ENCODE data around the gene OR9A4. TPM values are rescaled to one million over a fixed set of nuclear protein-coding genes. Genes with fewer than 3 reads are reported as not detected.

Gene OR9A4
- total RNA-seq, 2 donors from 2014 or later = not detected

DNA sequence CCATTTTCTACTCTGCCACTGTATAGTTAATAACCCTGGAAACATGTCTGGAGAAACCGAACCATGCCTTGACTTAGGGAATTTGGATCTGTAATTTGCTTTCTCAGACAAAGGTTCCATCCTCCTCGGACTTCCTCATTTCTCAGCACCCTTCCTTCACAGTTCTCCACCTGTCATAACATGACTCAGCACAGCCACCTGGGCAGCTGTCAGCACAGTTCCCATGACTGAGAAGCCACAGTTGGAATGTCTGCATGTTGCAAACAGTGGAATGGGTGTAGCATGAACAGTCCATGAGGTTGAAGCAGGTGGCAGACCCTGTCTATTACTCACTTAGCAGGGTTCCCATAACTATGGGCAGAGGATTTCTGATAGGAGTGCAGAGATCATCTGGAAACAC, 634 bp upstream of the OR9A4 start:
- Mint-ChIP-seq H3K27me3 (peaks cover 11 to 17% of the 10 kb centered on the region in 2 donors), H3K27ac (no peak overlapping the region), H3K36me3 (no peaks in the 10 kb centered on the region), H3K4me1 (ENCODE audit: low read depth in 2 of 2) (no peaks in the 10 kb centered on the region), H3K4me3 (no peak overlapping the region), H3K9me3 (peaks cover 3% of the 10 kb centered on the region)
- peak in 1 of 2 donors; percentile 6 for ATAC-seq
- DNase-seq (ENCODE audit: low spot score) = no peak

DNA sequence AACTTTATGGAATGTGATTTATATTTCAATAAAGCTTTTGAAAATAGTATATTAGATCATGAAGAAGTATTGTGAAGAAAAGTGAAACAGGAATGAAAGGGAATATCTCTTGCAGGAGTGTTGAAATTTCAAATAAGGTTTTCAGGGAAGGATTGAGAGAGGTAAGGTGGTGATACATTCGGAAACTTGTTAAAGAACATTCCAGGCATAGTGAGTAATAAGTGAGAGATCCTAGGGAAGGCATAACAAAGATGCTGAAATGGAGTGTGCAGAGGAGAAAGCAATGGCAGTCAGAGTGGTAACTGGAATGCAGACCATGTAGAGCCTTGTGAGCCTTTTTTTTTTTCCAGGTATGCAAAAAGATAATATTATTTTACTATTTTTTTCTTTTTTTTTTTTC, 4.1 kb downstream of the OR9A4 start:
- Mint-ChIP-seq H3K36me3 (no peaks in the 10 kb centered on the region), H3K9me3 (peaks cover 3% of the 10 kb centered on the region), H3K27ac (no peak overlapping the region), H3K27me3 (peaks cover 0 to 2% of the 10 kb centered on the region in 2 donors), H3K4me1 (ENCODE audit: low read depth in 2 of 2) (no peaks in the 10 kb centered on the region), H3K4me3 (no peak overlapping the region)
- ATAC-seq (no peak), DNase-seq (ENCODE audit: low spot score) (no peak)

DNA sequence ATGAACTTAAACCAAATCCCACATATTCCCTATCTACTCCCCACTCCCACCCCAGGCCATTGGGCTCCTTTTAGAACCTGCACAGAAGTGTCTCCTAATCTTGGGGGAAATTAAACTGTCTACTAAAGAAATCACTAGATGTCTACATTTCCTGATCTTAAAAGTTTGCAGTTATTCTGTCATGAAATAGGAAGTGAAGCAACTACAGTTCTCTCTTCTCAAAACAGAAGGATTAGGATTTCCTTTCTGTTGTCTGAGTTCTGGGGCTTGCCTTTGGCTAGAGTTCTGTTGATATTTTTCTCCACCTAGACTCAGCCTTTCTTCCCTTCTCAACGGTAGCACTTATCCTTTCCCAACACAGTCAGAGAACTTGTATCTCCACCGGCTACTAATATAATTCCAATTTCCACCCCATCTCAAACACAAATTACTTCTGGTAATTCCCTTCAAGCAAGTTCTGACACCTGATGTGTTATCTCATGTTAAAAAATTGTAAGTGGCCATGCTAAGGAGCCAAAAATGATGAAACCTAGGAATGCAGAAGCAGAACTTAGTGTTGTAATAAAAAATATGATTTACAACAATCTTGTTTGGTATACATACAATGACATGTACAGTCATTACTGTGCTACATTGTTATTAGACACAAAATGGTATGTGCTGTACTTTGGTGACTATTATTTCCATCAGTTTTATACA, 12.1 kb downstream of the OR9A4 start:
- peaks cover 6 to 12% of the 10 kb centered on the region in 2 donors for H3K27me3 Mint-ChIP-seq
- H3K4me1 Mint-ChIP-seq (ENCODE audit: low read depth in 2 of 2) = no peaks in the 10 kb centered on the region
- DNase-seq (ENCODE audit: low spot score) (no peak), ATAC-seq (no peak)
- H3K27ac Mint-ChIP-seq = no peak overlapping the region
- H3K9me3 Mint-ChIP-seq = peaks cover 3% of the 10 kb centered on the region
- H3K36me3 Mint-ChIP-seq = peaks cover 7% of the 10 kb centered on the region
- no peak overlapping the region for H3K4me3 Mint-ChIP-seq

GRCh38 chr7:141928845-141929195, 12.6 kb downstream of the OR9A4 start:
- H3K27ac Mint-ChIP-seq = no peak overlapping the region
- DNase-seq (ENCODE audit: low spot score) = no peak
- no peak for ATAC-seq
- peaks cover 7% of the 10 kb centered on the region for H3K36me3 Mint-ChIP-seq
- H3K4me1 Mint-ChIP-seq (ENCODE audit: low read depth in 2 of 2) = no peaks in the 10 kb centered on the region
- no peak overlapping the region for H3K4me3 Mint-ChIP-seq
- peaks cover 6 to 12% of the 10 kb centered on the region in 2 donors for H3K27me3 Mint-ChIP-seq
- H3K9me3 Mint-ChIP-seq = peaks cover 3% of the 10 kb centered on the region

DNA sequence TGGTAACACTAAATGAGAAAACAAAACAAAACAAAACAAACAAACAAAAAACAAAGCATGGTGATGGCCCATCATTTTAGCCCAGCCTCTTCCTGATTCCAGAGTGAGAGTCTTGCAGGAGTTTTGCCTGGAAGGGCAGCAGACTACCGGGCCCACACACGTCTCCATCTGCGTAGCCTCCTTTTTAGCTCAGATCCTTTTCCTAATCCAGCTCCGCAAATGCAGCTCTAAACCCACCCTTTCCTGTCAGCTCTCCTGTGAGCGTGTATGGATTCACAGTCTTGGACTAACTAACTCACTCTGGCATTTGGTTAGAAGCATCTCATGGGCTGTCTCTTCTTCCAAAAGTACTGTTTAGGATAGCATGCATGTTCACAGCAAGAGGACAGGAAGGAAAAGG, 14.0 kb downstream of the OR9A4 start:
- H3K27ac Mint-ChIP-seq = no peak overlapping the region
- H3K4me3 Mint-ChIP-seq = no peak overlapping the region
- peaks cover 3% of the 10 kb centered on the region for H3K9me3 Mint-ChIP-seq
- DNase-seq (ENCODE audit: low spot score) (no peak), ATAC-seq (no peak)
- no peaks in the 10 kb centered on the region for H3K4me1 Mint-ChIP-seq (ENCODE audit: low read depth in 2 of 2)
- H3K27me3 Mint-ChIP-seq = peaks cover 6 to 17% of the 10 kb centered on the region in 2 donors
- H3K36me3 Mint-ChIP-seq = peaks cover 7% of the 10 kb centered on the region

GRCh38 chr7:141941075-141941474, 24.9 kb downstream of the OR9A4 start:
- Mint-ChIP-seq H3K9me3 (peaks cover 11% of the 10 kb centered on the region), H3K36me3 (peaks cover 20% of the 10 kb centered on the region), H3K27ac (no peak overlapping the region), H3K4me3 (no peak overlapping the region), H3K4me1 (ENCODE audit: low read depth in 2 of 2) (no peaks in the 10 kb centered on the region), H3K27me3 (peaks cover 0 to 11% of the 10 kb centered on the region in 2 donors)
- DNase-seq (ENCODE audit: low spot score) (no peak), ATAC-seq (no peak)

- Mint-ChIP-seq H3K36me3 (peaks cover 20% of the 10 kb centered on the region), H3K27ac (no peak overlapping the region), H3K4me1 (ENCODE audit: low read depth in 2 of 2) (no peaks in the 10 kb centered on the region), H3K9me3 (peaks cover 11% of the 10 kb centered on the region), H3K4me3 (no peak overlapping the region), H3K27me3 (peaks cover 0 to 10% of the 10 kb centered on the region in 2 donors)
- DNase-seq (ENCODE audit: low spot score) = no peak
- no peak for ATAC-seq
Observed at GRCh38 chr7:141943846-141944245, 27.6 kb downstream of the OR9A4 start.

DNA sequence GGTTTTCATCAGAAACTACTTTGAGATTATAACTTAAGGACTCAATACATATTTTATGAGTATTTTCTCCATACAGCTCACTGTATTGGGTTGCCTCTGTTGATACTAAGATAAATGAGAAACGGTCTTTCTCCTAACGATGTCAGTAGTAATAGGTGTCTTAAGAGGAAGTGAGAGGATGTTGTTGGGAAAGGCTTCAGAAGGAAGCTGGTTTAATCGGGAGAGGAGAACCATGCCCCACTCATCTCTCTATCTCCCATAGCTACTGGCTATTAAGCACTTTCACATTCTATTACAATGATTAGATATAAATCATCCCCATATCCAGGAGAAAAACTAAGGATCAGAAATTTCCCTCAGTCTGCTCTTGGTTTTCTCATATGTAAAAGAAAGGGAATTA, 28.6 kb downstream of the OR9A4 start:
- peaks cover 0 to 10% of the 10 kb centered on the region in 2 donors for H3K27me3 Mint-ChIP-seq
- H3K4me1 Mint-ChIP-seq (ENCODE audit: low read depth in 2 of 2) = no peaks in the 10 kb centered on the region
- peaks cover 8% of the 10 kb centered on the region for H3K9me3 Mint-ChIP-seq
- H3K36me3 Mint-ChIP-seq = peaks cover 20% of the 10 kb centered on the region
- no peak overlapping the region for H3K27ac Mint-ChIP-seq
- H3K4me3 Mint-ChIP-seq = no peak overlapping the region
- DNase-seq (ENCODE audit: low spot score) = no peak
- ATAC-seq = no peak

DNA sequence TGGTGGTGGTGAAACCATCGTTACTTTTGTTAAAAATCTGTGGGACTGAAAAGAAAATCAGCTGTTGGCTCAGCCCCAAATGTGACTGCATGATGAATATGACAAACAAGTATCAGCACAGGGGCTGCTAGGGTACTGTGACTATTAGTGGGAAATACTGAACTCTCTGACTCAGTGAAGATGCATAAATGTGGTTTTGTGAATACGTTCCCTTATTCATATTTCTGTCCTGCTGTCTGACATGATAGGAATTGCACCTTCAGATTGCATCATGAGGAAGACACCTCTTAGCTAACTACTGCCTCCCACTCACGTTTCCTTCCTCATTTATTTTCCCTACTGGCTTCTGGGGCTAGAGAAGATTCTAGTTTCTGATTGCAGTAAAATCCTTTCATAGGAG, 29.2 kb downstream of the OR9A4 start:
- H3K27me3 Mint-ChIP-seq = peaks cover 0 to 12% of the 10 kb centered on the region in 2 donors
- H3K4me3 Mint-ChIP-seq = no peak overlapping the region
- H3K27ac Mint-ChIP-seq = no peak overlapping the region
- H3K4me1 Mint-ChIP-seq (ENCODE audit: low read depth in 2 of 2) = no peaks in the 10 kb centered on the region
- H3K9me3 Mint-ChIP-seq = peaks cover 8% of the 10 kb centered on the region
- ATAC-seq = no peak
- H3K36me3 Mint-ChIP-seq = peaks cover 17% of the 10 kb centered on the region
- DNase-seq (ENCODE audit: low spot score) = no peak

DNA sequence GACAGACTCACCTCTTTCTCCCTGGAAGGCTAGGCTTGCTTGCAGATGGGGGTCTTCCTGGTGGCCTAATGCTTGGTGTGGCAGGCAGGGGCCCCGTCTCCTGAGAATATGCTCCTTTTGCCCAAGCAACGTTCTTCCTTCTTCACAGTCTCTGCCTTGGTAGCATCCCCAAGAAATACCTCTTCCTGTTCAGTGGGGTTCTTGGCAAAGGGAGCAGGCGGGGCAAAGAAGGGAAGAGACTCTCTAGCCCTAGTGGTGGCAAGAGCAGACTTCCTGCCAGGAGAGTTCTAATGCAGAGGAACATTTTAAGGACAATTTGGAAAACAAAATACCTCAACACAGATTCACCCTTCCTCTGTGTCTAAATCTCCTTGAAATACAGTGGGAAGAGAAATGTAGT, 30.6 kb downstream of the OR9A4 start, which contains the start of gene CLEC5A:
TSS of gene CLEC5A (minus strand) at position 179 of the 400 bp plus-strand sequence. CDS start 682 bp downstream, outside the sequence.
- Mint-ChIP-seq H3K9me3 (no peaks in the 10 kb centered on the region), H3K4me1 (ENCODE audit: low read depth in 2 of 2) (no peaks in the 10 kb centered on the region), H3K27me3 (peaks cover 0 to 13% of the 10 kb centered on the region in 2 donors), H3K27ac (no peak within 1 kb of the TSS), H3K4me3 (no peak within 1 kb of the TSS), H3K36me3 (peaks cover 5% of the 10 kb centered on the region)
- no peak for DNase-seq (ENCODE audit: low spot score)
- ATAC-seq = no peak

GRCh38 chr7:141949021-141949420, 32.8 kb downstream of the OR9A4 start:
- Mint-ChIP-seq H3K4me1 (ENCODE audit: low read depth in 2 of 2) (no peaks in the 10 kb centered on the region), H3K27ac (no peak overlapping the region), H3K27me3 (peaks cover 0 to 11% of the 10 kb centered on the region in 2 donors), H3K36me3 (no peaks in the 10 kb centered on the region), H3K9me3 (no peaks in the 10 kb centered on the region), H3K4me3 (no peak overlapping the region)
- DNase-seq (ENCODE audit: low spot score) (no peak), ATAC-seq (no peak)

DNA sequence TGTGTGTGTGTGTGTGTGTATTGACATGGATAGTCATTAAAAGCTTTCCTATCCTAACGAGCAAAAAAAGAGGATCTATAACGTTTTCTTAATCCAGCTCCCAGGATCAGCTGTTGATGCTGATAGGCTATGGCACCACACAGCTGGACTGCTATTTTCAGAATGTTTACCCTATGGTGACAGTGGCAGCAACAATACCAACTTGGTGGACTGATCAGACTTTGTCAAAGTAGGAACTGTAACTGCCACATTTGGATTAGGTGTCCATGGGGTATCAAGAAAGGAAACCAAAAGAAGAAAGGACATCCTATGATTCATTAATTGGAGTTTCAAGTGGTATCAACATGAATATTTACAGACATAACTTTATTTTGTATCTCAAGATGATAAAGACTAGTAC, 33.3 kb downstream of the OR9A4 start:
- H3K27me3 Mint-ChIP-seq = peaks cover 0 to 11% of the 10 kb centered on the region in 2 donors
- no peak for ATAC-seq
- no peaks in the 10 kb centered on the region for H3K36me3 Mint-ChIP-seq
- DNase-seq (ENCODE audit: low spot score) = no peak
- no peak overlapping the region for H3K4me3 Mint-ChIP-seq
- no peak overlapping the region for H3K27ac Mint-ChIP-seq
- no peaks in the 10 kb centered on the region for H3K9me3 Mint-ChIP-seq
- H3K4me1 Mint-ChIP-seq (ENCODE audit: low read depth in 2 of 2) = no peaks in the 10 kb centered on the region

DNA sequence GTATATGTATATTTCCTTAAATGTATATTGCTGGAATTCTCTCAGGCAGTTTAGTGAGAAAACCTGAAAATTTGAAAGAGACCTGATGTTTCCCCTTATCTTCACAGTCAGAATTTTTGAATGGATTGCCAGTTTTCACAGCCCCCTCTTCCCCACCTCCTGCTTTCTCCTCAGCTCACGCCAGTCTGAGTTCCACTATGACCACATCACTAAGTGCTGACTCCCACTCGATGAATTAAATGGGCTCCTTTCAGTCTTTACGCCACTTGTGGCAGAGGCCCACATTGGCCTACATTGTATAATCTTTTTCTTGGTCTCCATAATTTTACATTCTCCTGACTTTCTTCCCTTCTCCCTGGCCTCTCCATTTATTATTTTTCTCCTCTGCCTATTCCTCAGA, 33.7 kb downstream of the OR9A4 start:
- no peaks in the 10 kb centered on the region for H3K36me3 Mint-ChIP-seq
- H3K4me1 Mint-ChIP-seq (ENCODE audit: low read depth in 2 of 2) = no peaks in the 10 kb centered on the region
- no peaks in the 10 kb centered on the region for H3K9me3 Mint-ChIP-seq
- DNase-seq (ENCODE audit: low spot score) (no peak), ATAC-seq (no peak)
- no peak overlapping the region for H3K27ac Mint-ChIP-seq
- no peak overlapping the region for H3K4me3 Mint-ChIP-seq
- peaks cover 0 to 11% of the 10 kb centered on the region in 2 donors for H3K27me3 Mint-ChIP-seq

DNA sequence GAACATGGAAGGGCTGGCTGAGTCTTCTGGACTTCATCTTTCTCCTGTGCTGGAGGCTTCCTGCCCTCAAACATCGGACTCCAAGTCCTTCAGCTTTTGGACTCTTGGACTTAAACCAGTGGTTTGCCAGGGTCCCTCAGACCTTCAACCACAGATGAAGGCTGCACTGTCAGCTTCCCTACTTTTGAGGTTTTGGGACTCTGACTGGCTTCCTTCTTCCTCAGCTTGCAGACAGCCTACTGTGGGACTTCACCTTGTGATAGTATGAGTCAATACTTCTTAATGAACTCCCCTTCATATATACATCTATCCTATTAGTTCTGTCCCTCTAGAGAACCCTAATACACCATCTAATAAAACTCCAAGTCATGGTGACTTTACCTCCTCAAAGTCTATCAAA, 34.6 kb downstream of the OR9A4 start:
- DNase-seq (ENCODE audit: low spot score) = no peak
- Mint-ChIP-seq H3K36me3 (no peaks in the 10 kb centered on the region), H3K27me3 (peaks cover 0 to 11% of the 10 kb centered on the region in 2 donors), H3K4me1 (ENCODE audit: low read depth in 2 of 2) (no peaks in the 10 kb centered on the region), H3K9me3 (no peaks in the 10 kb centered on the region), H3K27ac (no peak overlapping the region), H3K4me3 (no peak overlapping the region)
- no peak for ATAC-seq

DNA sequence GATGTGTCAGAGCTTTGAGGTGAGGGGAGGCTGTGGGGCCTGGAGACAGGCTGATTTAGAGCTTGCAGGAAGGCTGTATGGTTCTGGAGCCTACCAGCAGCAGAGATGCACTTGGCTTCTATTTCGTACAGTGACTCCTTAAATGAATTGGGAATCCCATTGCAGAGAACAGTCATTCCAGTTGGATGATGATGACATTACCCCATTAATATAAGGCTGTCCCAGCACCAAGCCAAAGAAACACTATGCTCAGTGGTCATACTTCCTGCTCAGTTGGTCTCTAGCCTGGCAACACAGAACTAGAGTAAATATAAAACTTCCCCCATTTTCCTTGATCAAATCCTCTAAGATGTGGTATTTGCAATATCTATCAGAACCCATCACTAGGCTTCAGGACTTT, 36.3 kb downstream of the OR9A4 start:
- no peak for DNase-seq (ENCODE audit: low spot score)
- Mint-ChIP-seq H3K9me3 (no peaks in the 10 kb centered on the region), H3K27me3 (peaks cover 0 to 11% of the 10 kb centered on the region in 2 donors), H3K4me1 (ENCODE audit: low read depth in 2 of 2) (no peaks in the 10 kb centered on the region), H3K27ac (no peak overlapping the region), H3K4me3 (no peak overlapping the region), H3K36me3 (no peaks in the 10 kb centered on the region)
- ATAC-seq = no peak
